Panc1 (cell line): Measurements from ENCODE around the gene WWOX. TPM values are rescaled to one million over a fixed set of nuclear protein-coding genes. Genes with fewer than 3 reads are reported as not detected.

ENCODE experiments used
- ATAC-seq: fragments of 200-7000 bp; cut with Tn5 transposase; 2 replicates; pipeline ENCODE4 v1.9.1; 2020; ENCODE audit warnings: mild to moderate bottlenecking, moderate library complexity
- BruUV-seq: library from RNA; stranded (reverse); fragments of 400-500 nt; replicated peaks from 2 replicates; lab custom pipeline; 2021; lab: Mats Ljungman, UMichigan
- CTCF ChIA-PET: fragments of 300-600 bp; sonication (Branson Sonifier 250); formaldehyde crosslinking; loops from one replicate; lab custom pipeline; 2022; ENCODE audit warnings: antibody characterized with exemption; lab: Charles Lee
- POLR2A ChIA-PET: fragments of 300-600 bp; sonication (Branson Sonifier 250); formaldehyde crosslinking; loops from one replicate; lab custom pipeline; 2022; ENCODE audit warnings: antibody characterized with exemption; lab: Charles Lee
- DNase-seq: peaks from one replicate; pipeline ENCODE4 v3.0.0-alpha.2; 2010; ENCODE audit warnings: low read depth, low spot score
- H3K27ac ChIP-seq: 2 replicates; pipeline ENCODE4 v1.5.1; 2011; ENCODE audit warnings: mild to moderate bottlenecking, low read length, inconsistent platforms
- H3K27me3 ChIP-seq: fragments of 200-500 bp; sonication (Bioruptor generic); 2 replicates; pipeline ENCODE4 v1.6.0; 2014; ENCODE audit warnings: low read length, inconsistent platforms; ENCODE audit not compliant: control insufficient read depth, insufficient read depth
- H3K36me3 ChIP-seq: fragments of 200-500 bp; sonication (Bioruptor generic); 2 replicates; pipeline ENCODE4 v1.5.1; 2014; ENCODE audit warnings: inconsistent platforms, mild to moderate bottlenecking, low read length, moderate library complexity; ENCODE audit not compliant: control insufficient read depth, insufficient read depth
- H3K4me1 ChIP-seq: 2 replicates; pipeline ENCODE4 v1.5.1; 2011; ENCODE audit warnings: inconsistent platforms, mild to moderate bottlenecking, low read length, moderate library complexity; ENCODE audit not compliant: control insufficient read depth, insufficient read depth
- H3K4me3 ChIP-seq, 2 experiments: 2 replicates each; pipeline ENCODE4 v1.5.1; 2011 to 2012; ENCODE audit warnings: low read depth in 2 of 2, low read length in 2 of 2, mild to moderate bottlenecking in 2 of 2, inconsistent platforms in 1 of 2, moderate library complexity in 1 of 2
- H3K9me3 ChIP-seq: fragments of 200-500 bp; sonication (Bioruptor generic); 2 replicates; pipeline ENCODE4 v1.5.1; 2014; ENCODE audit warnings: low read depth, mild to moderate bottlenecking, inconsistent platforms, low read length, moderate library complexity; ENCODE audit not compliant: control insufficient read depth, insufficient read depth
- CTCF ChIP-seq: fragments of 450-650 bp; IDR thresholded peaks from 2 replicates; pipeline ENCODE4 v1.5.1; 2017; ENCODE audit warnings: mild to moderate bottlenecking
- POLR2AphosphoS5 ChIP-seq: IDR thresholded peaks from 2 replicates; pipeline ENCODE4 v1.6.1; 2012; ENCODE audit warnings: mild to moderate bottlenecking, low read depth, low read length, moderate library complexity
- SIN3A ChIP-seq: IDR thresholded peaks from 2 replicates; pipeline ENCODE4 v1.6.1; 2012; ENCODE audit warnings: low read depth, mild to moderate bottlenecking, low read length, moderate library complexity, borderline replicate concordance; ENCODE audit not compliant: insufficient read depth
- TCF7L2 ChIP-seq: IDR thresholded peaks from 2 replicates; pipeline ENCODE4 v1.6.1; 2011; ENCODE audit warnings: mild to moderate bottlenecking, low read depth, low read length, inconsistent platforms
- in situ Hi-C: cut with HindIII; loops from 2 replicates; pipeline ENCODE4 v1.10.0; 2016; ENCODE audit warnings: low sequenced_read_pairs, low pct_unique_long_range_greater_than_20kb
- intact Hi-C: fragments of 100-400 bp; cut with micrococcal nuclease; formaldehyde crosslinking; loops from one replicate; pipeline ENCODE4 v1.10.0; 2022; ENCODE audit not compliant: unreplicated experiment
- total RNA-seq: library from RNA; stranded (reverse); gene quantifications from one replicate; pipeline ENCODE4 v1.2.1, GENCODE V29; 2021; ENCODE audit not compliant: unreplicated experiment
- TF ChIP-seq, protein P1 (sequence below), 2 experiments: IDR thresholded peaks; 2 replicates each; pipeline ENCODE4 v1.6.1; 2011 to 2012; ENCODE audit warnings: low read depth in 2 of 2, control low read depth in 1 of 2, low read length in 1 of 2, mild to moderate bottlenecking in 1 of 2, moderate library complexity in 1 of 2; ENCODE audit not compliant: insufficient read depth in 1 of 2

Gene WWOX
- total RNA-seq, 1 experiment from 2014 or later: 12.5 TPM

- in situ Hi-C loops (no loop called here), intact Hi-C loops (no loop called here)
- TF ChIP-seq SIN3A (no peak), POLR2AphosphoS5 (no peak), CTCF (no peak), TCF7L2 (no peak)
- TF ChIP-seq, protein P1, sequence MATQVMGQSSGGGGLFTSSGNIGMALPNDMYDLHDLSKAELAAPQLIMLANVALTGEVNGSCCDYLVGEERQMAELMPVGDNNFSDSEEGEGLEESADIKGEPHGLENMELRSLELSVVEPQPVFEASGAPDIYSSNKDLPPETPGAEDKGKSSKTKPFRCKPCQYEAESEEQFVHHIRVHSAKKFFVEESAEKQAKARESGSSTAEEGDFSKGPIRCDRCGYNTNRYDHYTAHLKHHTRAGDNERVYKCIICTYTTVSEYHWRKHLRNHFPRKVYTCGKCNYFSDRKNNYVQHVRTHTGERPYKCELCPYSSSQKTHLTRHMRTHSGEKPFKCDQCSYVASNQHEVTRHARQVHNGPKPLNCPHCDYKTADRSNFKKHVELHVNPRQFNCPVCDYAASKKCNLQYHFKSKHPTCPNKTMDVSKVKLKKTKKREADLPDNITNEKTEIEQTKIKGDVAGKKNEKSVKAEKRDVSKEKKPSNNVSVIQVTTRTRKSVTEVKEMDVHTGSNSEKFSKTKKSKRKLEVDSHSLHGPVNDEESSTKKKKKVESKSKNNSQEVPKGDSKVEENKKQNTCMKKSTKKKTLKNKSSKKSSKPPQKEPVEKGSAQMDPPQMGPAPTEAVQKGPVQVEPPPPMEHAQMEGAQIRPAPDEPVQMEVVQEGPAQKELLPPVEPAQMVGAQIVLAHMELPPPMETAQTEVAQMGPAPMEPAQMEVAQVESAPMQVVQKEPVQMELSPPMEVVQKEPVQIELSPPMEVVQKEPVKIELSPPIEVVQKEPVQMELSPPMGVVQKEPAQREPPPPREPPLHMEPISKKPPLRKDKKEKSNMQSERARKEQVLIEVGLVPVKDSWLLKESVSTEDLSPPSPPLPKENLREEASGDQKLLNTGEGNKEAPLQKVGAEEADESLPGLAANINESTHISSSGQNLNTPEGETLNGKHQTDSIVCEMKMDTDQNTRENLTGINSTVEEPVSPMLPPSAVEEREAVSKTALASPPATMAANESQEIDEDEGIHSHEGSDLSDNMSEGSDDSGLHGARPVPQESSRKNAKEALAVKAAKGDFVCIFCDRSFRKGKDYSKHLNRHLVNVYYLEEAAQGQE (IDR thresholded peaks at IDR 0.05; ENCODE audit: insufficient read depth in 1 of 2, low read depth in 2 of 2, low read length in 1 of 2): no peak
- ATAC-seq (no peak), DNase-seq (no peak)
- POLR2A ChIA-PET: interaction anchor here (0.6 kb wide), 1 partner anchor 26 kb away, joined by 3 read pairs; no protein-coding TSS in a partner anchor
- Histone ChIP-seq H3K4me1 (no peaks in the 10 kb centered on the region), H3K27ac (no peak overlapping the region), H3K4me3 (no peak overlapping the region), H3K9me3 (no peaks in the 10 kb centered on the region), H3K36me3 (no peaks in the 10 kb centered on the region), H3K27me3 (no peaks in the 10 kb centered on the region)
- CTCF ChIA-PET: no interaction called here
- BruUV-seq: no TSS peak
These were observed 449.9 kb downstream of the WWOX start for GRCh38 chr16:78549366-78549765.

GRCh38 chr16:78551487-78552085 is 452.1 kb downstream of the WWOX start:
- Histone ChIP-seq H3K27ac (no peak overlapping the region), H3K36me3 (no peaks in the 10 kb centered on the region), H3K9me3 (no peaks in the 10 kb centered on the region), H3K4me1 (no peaks in the 10 kb centered on the region), H3K4me3 (no peak overlapping the region), H3K27me3 (no peaks in the 10 kb centered on the region)
- CTCF ChIA-PET: no interaction called here
- TF ChIP-seq POLR2AphosphoS5: no peak
- no peak for TF ChIP-seq CTCF
- no peak for TF ChIP-seq TCF7L2
- TF ChIP-seq, protein P1 (IDR thresholded peaks at IDR 0.05; ENCODE audit: insufficient read depth in 1 of 2, low read depth in 2 of 2, low read length in 1 of 2): no peak
- TF ChIP-seq SIN3A: no peak
- intact Hi-C loops: no loop called here
- ATAC-seq (no peak), DNase-seq (no peak)
- in situ Hi-C loops: no loop called here
- no TSS peak for BruUV-seq
- POLR2A ChIA-PET: no interaction called here
